ENCODE results near the gene PPP4R1. TPM values are rescaled to one million over a fixed set of nuclear protein-coding genes. Genes with fewer than 3 reads are reported as not detected.

The PPP4R1 gene
- total RNA-seq: 143 and 146 TPM in 2 replicates

GRCh38 chr18:9614401-9615279 lies at the start of gene PPP4R1:
TSS of gene PPP4R1 (minus strand) at chr18:9614559. CDS start at chr18:9614484, 75 bp downstream.

Small RNA genes lying within 50 kb of the gene (small RNA-seq; reads per million reads assigned to genes)
- 0.09 reads per million for gene RNU2-27P
- not detected for gene RNU6-903P

Other genes starting within 250 kb of the PPP4R1 start
- 47.9 and 61.7 TPM in 2 replicates for gene RALBP1, start 139.0 kb downstream of the PPP4R1 start, total RNA-seq
- 34.2 and 43.6 TPM in 2 replicates for gene RAB31, start 93.7 kb upstream of the PPP4R1 start, total RNA-seq

Measured in placental epithelial cell (primary cell).